Right renal cortex interstitium (tissue), 3 donors: ENCODE results near the gene REEP1. TPM values are rescaled to one million over a fixed set of nuclear protein-coding genes. Genes with fewer than 3 reads are reported as not detected.

Source experiments
- polyA plus RNA-seq, 3 donors: library from polyadenylated mRNA; unstranded; fragments of 120-200 nt; gene quantifications; one replicate each; pipeline ENCODE4 v1.2.1, GENCODE V29; 2013; ENCODE audit not compliant: insufficient read length in 3 of 3

The REEP1 gene
- polyA plus RNA-seq, 3 donors: 3.0 to 3.3 (median 3.0) TPM

Other genes with a start within 250 kb of the REEP1 start
- gene POLR1A, start 231.7 kb downstream of the REEP1 start, polyA plus RNA-seq: 10 to 100 TPM; 17.8 to 20.6 (median 19.9) TPM
- gene PTCD3, start 231.4 kb downstream of the REEP1 start, polyA plus RNA-seq: 100 to 1,000 TPM; 118 to 144 (median 138) TPM
- 100 to 1,000 TPM; 115 to 117 (median 116) TPM for gene IMMT, start 142.2 kb downstream of the REEP1 start, polyA plus RNA-seq
- gene MRPL35, start 138.2 kb downstream of the REEP1 start, polyA plus RNA-seq: 10 to 100 TPM; 52.4 to 60.9 (median 57.9) TPM
- gene KDM3A, start 103.7 kb upstream of the REEP1 start, polyA plus RNA-seq: 10 to 100 TPM; 55.8 to 62.7 (median 59.4) TPM
- gene CHMP3, start 225.8 kb upstream of the REEP1 start, polyA plus RNA-seq: 100 to 1,000 TPM; 158 to 162 (median 160) TPM